Measurements from ENCODE around the gene TAGLN2.

Gene TAGLN2

DNA sequence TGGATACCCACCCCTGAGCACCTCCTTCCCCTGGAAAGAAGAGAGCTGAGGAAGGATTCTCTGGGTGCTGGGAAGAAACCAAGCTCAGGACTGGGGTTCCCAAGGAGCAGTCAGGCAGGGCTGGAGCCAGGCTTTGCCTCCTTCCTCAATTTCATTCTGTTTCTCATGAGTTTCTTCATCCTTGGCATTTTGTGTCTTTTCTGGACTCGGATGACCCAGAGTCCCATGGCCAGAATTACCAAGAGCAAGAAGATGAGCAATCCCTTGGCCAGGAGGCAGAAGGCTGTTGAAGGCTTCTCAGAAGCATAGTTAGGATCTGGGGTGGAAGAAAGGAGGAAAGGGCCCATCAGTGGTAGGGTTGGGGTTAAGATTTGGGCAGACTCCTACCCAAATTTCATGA lies 26.2 kb upstream of the TAGLN2 start:
- DNase-seq = no peak
- in situ Hi-C loops (cut with HindIII; ENCODE audit: low pct_ligation_motif_present, low pct_unique_long_range_greater_than_20kb, low sequenced_read_pairs) = no loop called here

DNA sequence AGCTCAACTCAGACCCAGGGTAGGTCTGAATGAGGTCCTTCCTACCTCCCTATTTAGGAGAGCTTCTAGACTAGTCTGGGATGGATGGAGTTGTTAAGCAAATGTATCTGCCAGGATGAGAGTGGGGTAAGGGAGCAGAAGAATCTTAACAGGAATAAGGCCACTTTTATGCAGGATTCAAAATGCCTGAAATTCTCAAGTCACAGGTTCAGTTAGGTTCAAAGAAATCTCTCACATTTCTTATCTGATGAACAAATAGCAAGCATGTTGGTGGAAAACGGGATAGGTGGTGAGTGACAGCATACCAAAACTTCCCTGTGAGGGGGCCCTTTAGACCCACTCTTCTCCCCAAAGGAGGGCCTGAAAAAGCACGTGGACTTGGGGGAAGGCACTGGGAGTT lies 25.7 kb upstream of the TAGLN2 start:
- in situ Hi-C loops (cut with HindIII; ENCODE audit: low pct_ligation_motif_present, low pct_unique_long_range_greater_than_20kb, low sequenced_read_pairs) = no loop called here

DNA sequence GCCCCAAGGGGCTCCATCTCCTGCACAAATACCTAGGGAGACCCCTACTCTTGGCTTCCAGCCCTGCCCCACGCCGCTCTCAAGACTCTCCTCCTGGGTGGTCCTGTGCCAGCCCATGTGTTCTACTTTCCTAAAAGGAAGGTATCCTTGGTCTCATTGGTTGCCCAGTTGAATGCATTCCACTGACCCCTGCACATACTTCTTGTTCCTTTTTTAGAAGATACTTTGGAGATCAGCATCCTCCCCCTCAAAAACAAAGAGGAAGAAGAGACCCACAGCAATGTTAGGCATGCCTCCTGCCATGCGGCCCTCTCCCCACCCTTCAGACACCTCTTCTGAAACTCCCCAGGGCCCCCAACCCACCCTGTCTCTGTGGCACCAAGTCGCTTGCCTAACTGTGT lies 24.7 kb upstream of the TAGLN2 start:
- no peak for DNase-seq

More for the DNA sequence above, 25.7 kb upstream of the TAGLN2 start:
- no peak for DNase-seq

DNA sequence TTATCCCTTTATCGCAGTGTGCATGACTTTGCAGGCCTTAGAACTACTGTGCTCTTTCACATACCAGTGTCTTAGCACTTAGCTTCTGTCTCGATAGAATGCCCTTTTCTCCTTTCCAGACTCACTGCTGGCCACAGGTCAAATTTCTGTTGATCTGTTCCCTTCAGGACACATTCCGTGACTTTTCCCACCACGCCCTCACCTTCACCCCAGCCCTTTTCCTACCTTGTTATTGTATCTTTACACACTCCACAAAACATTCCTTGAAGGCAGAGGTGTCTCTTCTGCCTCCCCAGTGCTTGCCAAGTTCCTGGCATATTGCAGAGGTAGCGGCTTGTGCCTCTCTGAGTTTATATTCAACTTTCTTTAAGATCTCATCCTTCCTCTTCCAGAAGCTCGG lies 23.8 kb upstream of the TAGLN2 start:
- no peak for DNase-seq
- in situ Hi-C loops (cut with HindIII; ENCODE audit: low pct_ligation_motif_present, low pct_unique_long_range_greater_than_20kb, low sequenced_read_pairs) = no loop called here

More for the DNA sequence above, 24.7 kb upstream of the TAGLN2 start:
- in situ Hi-C loops (cut with HindIII; ENCODE audit: low pct_ligation_motif_present, low pct_unique_long_range_greater_than_20kb, low sequenced_read_pairs) = no loop called here

DNA sequence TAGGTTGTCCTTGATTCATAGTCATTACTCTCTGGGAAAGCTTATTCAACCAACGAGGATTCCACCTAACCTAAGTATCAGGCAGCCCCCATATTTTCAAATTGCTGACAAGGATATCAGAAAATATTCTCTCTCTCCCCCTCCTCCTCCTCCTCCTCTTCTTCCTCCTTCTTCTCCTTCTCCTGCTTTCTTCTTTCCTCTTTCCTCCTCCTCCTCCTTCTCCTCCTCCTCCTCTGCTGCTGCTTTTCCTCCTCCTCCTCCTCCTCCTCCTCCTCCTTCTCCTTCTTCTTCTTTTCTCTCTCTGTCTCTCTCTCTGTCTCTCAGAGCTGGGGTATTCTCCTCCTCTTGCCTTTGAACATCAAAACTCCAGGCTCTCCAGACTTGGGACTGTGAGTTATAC lies 22.6 kb upstream of the TAGLN2 start:
- DNase-seq = no peak
- in situ Hi-C loops (cut with HindIII; ENCODE audit: low pct_ligation_motif_present, low pct_unique_long_range_greater_than_20kb, low sequenced_read_pairs) = no loop called here

DNA sequence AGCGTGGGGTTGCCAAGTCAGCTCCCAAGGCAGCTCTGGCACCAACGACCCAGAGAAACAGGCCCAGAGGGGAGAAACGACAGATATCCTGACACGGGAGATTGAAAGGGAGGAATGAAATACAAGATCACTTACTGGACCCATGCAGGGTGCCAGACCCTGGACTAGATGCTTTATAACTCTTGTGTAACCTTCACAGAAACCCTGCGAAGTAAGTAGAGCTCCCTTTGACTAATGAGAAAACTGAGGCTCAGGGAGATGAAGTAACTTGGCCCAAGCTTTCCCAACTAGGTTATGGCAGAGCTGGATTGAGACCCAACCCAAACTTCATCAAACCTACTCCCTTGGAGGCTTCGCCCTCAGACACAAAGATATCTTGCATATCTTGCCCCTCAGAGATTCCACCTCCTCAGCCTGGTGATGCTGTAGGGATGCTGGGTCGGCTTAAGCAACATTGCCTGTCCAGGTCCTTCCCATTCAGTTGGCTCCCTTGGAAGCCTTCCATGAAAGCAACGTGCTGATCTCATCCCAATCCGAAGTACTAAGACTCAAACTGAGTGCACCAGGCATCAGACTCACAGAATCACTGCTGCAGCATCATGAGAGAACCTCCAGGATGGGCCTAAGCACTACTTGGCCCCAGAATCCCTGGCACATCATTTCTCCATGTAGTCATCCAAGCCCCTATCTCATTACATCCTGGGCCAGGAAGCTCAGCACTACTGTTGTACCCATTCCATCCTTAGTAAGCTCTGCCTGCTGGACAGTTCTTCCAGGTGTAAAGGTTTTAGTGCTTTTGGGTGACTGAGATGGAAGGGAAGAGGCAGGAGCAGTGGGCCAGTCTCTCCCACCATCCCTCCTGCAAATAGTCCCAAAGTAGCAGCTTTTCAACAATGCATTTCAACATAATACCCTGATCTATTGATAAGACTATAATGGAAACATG lies 21.2 kb upstream of the TAGLN2 start:
- DNase-seq = no peak
- in situ Hi-C loops (cut with HindIII; ENCODE audit: low pct_ligation_motif_present, low pct_unique_long_range_greater_than_20kb, low sequenced_read_pairs) = no loop called here

DNA sequence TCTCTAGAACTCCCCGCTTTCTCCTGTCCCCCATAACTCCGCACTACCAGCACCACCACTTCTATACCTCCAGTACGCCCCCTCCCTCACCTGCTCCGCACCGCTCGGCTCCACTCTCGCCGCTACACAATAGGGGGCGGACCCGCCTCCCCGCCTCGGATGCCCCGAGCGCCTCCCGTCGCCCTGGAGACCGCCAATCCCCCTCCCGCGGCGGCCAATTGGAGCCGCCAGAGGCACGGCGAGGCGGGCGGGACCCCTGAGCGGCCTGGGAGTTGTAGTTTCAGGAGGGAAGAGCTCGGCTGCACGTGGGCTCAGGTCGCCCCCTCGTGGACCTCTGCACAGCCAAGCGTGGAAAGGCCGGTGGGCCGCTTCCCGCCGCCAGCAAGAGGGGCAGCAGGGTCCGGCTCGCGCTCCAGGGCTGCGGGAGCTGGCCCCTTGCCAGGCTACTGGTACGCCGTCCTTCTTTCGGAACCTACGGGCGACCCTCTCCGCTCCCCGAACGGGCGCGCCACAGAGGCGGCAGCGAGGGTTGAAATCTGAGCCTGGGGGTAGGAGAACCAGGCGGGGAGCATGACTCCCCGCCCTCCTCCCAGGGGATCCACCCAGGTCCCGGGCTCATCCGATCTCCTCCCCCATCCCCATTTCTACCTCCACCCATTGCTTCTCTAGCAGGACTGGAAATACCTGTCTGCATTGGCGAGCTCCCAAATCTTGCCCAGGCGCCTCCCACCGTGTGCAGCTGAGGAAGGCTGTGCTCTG lies 20.4 kb upstream of the TAGLN2 start, which contains the start of gene IGSF9:
IGSF9 (minus strand) TSS at position 131 of the 759 bp plus-strand sequence. CDS start 2,159 bp downstream, outside the sequence.
- peak; percentile 74 for DNase-seq
- in situ Hi-C loops (cut with HindIII; ENCODE audit: low pct_ligation_motif_present, low pct_unique_long_range_greater_than_20kb, low sequenced_read_pairs) = no loop called here

DNA sequence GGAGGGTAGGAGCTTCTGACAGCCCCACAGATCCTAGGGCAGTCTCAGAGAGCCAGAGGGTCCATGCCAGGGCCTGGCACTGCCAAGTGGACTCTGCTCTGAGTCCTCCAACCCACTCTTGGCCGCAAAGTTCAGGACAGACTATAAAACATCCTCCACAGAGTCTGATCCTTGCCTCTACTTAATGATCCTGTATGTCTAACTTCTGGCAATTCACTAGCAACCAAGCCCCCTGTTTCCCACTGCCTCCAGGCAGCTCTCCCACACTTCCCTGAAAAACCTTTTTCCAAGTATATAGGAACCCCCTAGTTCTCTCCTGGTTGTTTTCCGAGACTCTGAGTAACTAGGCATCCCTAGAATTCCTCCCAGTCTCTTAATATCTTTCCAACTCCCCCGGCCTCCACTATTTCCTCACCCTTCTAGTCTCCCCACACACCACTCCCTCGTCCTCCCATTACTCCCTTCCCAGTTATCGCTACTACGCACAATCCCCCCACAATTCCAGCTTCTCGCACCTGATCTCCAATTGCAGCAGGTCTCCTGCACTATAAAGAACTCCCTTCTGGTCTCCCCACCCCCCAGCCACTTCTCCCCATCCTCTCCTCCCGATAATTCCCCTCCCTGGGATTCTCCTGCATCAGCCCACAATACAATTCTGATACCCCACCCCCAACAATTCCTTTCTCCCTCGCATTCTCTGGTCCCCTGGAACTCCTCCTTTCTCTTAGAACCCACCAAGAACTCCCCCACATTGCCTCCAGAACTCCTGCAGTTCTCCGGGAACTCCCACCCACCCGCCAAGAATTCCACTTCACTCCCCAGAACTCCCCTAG lies 19.5 kb upstream of the TAGLN2 start:
- in situ Hi-C loops (cut with HindIII; ENCODE audit: low pct_ligation_motif_present, low pct_unique_long_range_greater_than_20kb, low sequenced_read_pairs) = no loop called here
- DNase-seq = no peak

DNA sequence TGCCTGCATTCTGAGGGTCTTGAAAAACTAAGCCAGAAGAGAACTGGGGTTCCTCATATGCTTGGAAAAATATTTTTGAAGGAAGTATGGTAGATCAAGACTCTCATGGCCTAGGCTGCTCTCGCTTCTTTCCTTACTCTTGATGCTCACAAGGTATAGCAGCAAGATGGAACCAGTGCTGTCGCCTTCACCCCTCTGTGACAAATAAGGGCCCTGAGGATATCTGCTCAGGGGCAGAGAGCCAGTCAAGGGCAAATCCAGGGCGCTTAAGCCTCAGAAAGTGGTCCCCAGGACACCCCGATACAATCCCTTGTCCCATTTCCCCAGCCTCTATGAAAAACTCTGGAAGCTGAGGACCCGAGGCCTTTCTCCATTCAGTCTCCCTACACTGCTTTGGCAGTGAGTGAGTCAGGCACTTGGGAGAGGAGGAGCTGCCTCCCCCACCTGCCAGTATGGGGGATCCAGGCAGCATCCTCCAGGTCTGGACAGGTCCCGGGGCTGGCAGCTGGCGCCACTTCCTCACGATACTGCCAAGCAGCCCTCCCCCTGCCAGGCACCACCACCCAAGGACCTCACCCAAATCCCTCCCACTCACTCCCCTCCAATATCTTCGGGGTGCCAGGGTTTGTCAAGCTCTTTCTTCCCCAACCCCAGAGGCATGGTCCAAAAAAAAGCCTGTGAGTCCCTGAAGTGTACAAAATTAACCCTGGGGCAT lies 18.8 kb upstream of the TAGLN2 start:
- in situ Hi-C loops (cut with HindIII; ENCODE audit: low pct_ligation_motif_present, low pct_unique_long_range_greater_than_20kb, low sequenced_read_pairs) = no loop called here

DNA sequence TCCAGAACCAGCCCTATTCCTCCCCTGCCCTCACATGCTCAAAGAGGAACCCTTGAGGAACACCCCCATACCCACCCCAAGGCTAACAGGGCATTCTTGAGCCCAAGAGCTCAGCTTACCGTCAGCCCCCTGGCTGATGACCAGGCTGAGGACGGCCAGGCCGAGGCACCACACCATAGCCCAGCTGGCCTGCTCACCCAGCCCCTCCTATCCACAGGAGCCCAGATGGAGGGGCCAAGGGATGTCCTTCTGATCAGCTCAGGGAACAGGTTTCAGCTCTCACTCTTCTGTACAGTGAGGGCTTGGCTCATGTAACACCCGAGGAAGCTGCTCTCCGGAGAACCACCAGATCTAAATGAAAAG lies 18.0 kb upstream of the TAGLN2 start:
- in situ Hi-C loops (cut with HindIII; ENCODE audit: low pct_ligation_motif_present, low pct_unique_long_range_greater_than_20kb, low sequenced_read_pairs) = no loop called here
- no peak for DNase-seq

More for the DNA sequence above, 18.8 kb upstream of the TAGLN2 start:
- DNase-seq = no peak

DNA sequence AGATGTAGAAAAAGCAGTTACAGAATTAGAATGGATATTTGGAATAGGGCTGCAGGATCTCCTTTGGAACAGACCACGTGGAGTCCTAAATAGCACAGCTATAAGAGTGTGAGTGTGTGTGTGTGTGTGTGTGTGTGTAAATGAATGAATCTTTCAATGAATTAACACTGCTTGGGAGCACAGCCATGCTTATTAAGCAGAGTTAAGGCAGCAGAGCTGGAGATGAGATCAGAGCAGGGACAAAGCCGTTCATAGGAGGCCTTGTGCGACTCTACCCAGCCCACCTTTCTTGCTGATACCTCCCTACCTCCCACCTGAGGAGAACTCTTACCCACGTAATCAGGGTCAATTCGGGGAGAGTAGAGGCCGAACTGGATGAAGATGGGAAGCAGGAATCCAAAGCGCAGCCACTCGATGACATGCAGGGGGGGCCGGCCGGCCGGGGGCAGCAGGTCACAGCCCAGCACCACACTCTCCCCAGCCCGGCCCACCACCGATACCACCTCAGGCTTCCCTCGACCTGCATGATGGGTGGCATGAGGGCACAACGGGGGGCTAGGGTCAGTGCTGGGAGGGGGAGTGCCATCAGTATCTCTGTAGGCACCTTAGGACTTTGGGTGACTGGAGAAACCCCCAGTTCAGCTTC lies 17.4 kb upstream of the TAGLN2 start:
- in situ Hi-C loops (cut with HindIII; ENCODE audit: low pct_ligation_motif_present, low pct_unique_long_range_greater_than_20kb, low sequenced_read_pairs) = no loop called here
- no peak for DNase-seq

DNA sequence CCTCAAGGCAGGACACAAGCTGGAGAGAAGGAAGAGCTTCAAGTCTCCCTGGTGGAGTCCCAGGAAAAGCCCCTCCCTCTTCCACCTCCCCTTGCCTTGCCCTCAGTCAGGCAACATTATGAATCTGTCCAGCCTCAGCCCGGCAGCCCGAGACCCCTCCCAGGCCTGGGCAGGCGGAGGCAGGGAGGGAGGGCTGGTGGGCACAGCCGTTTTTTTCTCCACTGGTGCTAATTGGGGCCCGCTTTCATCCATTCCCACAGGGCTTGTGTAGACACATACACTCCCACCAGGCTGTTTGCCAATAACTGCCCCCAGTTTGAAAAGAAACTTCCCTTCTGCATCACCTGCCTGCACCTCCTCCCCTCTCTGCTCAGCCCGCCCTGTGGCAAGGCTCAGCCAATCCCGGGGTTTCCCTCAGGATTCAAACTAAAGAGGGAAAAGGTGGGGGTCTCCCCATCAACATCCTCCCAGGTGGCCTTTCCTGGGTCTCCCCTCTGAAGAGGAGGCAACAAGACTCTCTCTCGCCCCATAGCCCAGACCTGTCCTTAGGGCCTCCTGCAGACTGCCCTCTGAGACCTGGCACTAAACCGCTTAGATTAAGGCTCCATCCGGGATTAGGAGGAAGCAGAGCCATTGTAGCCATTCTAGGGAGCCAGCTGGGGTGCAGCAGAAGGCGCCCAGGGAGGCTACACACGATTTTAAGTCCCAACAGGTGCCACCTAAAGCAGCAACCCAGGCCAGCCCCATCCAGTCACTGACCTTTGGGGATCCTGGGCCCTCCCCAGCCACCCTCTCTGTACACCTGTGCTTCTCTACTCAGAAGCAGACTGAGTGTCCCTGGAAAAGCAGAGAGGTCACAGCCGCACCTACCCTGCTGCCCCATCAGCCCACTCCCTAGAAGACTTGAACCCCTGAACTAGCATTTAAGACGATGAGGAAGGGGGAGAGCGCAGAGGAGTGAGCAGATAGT lies 16.6 kb upstream of the TAGLN2 start:
- in situ Hi-C loops (cut with HindIII; ENCODE audit: low pct_ligation_motif_present, low pct_unique_long_range_greater_than_20kb, low sequenced_read_pairs) = no loop called here
- DNase-seq = no peak

DNA sequence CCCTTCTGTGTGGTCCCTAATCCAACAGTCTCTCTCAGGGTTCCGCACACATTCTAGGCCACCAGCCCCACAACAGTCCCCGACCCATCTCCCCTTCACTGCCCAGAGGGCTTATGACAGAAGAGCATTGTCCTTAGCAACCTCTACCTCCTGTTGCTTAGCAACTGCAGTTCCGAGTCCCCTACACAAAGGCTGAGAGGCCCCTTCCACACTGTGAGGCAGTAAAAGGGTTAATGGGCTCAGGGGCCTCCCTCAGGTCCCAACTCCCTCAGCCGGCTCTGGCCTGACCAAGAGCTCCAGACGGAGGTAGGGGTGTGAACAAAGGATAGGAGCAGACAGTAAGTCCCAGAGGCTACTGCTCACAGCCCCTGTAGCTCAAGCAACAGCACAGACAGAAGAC lies 15.8 kb upstream of the TAGLN2 start:
- DNase-seq = no peak
- in situ Hi-C loops (cut with HindIII; ENCODE audit: low pct_ligation_motif_present, low pct_unique_long_range_greater_than_20kb, low sequenced_read_pairs) = no loop called here

DNA sequence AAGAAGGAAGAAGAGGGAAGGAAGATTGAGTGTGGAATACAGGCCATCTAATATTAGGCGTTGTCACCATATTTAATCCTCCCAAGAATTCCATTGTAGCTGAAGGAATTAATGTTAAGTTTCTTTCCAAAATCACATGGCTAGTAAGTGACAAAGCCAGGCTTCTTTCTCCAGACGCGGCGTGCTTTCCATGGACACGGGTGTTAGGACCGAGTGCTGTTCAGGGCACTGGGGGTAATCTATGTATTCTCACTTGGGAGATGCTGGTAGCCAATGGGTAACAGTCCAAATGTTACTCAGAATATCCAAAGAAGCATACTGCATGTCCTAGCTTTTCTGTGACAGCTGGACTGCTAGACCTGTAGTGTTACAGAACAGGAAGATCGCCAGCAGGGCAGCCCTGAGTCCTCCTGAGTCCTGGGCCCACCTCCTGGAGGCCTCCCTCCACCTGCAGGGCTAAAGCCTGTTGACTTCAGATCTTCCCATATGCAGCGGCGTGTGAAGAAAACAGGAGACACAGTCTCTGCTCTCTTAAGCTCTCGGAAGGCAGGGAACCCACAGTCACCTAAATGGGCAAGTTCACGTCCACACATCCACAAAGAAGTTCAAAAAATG lies 14.8 kb upstream of the TAGLN2 start:
- DNase-seq = no peak
- in situ Hi-C loops (cut with HindIII; ENCODE audit: low pct_ligation_motif_present, low pct_unique_long_range_greater_than_20kb, low sequenced_read_pairs) = no loop called here

DNA sequence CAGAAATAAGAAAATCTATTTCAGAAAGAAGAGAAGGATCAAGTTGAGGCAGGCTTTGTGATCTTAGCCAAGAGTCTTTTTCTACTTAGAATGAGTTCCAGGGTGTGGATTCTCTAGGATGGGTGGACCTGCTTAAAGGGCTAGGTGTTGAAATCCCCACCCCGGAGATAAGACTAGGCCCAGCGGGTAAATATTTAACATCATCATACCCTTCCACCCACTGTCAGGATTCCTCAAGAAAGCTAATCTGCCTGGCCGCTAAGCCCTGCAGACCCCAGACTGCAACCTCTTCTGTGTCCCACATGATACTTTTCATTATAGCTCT lies 14.3 kb upstream of the TAGLN2 start:
- no peak for DNase-seq
- in situ Hi-C loops (cut with HindIII; ENCODE audit: low pct_ligation_motif_present, low pct_unique_long_range_greater_than_20kb, low sequenced_read_pairs) = loop anchor here (10.0 kb wide), 1 partner anchor 65 kb away; no protein-coding TSS in a partner anchor

DNA sequence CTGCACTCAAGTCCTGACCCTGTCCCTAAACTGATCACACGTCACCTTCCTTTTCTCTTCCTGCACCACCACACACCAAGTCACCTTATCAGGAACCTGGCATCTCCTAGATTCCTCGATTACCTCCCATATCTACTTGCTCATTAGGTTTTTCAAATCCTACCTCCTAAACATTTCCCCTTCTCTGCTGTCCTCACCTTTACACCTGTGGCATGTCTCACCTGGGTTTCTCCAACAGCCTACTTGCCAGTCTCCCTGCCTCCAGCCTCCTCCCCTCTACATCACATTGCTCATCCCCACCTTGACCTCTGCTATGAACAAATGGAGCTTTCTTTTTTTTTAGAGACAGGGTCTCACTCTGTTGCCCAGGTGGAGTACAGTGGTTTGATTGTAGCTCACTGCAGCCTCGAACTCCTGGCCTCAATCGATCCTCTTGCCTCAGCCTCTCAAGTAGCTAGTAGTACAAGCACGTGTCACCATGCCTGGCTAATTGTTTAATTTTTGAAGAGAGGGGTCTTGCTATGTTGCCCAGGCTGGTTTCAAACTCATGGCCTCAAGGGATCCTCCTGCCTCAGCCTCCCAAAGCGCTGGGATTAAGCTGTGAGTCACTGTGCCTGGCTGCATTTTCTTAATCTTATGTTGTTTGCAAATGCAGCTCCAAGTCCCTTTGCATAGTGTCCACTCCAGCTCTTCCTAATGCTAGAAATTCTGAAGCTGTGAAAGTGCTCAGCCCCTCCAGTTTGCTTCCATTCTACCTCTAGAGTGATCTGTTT lies 13.8 kb upstream of the TAGLN2 start:
- no peak for DNase-seq
- in situ Hi-C loops (cut with HindIII; ENCODE audit: low pct_ligation_motif_present, low pct_unique_long_range_greater_than_20kb, low sequenced_read_pairs) = loop anchor here (10.0 kb wide), 1 partner anchor 66 kb away; no protein-coding TSS in a partner anchor

All from ACHN (cell line).